ENCODE measurements around the gene SIX3.
A peak's percentile ranks its signal among the peaks of the same experiment; 100 is the strongest.

Gene SIX3

GRCh38 chr2:44967727-44968432 lies 26.4 kb downstream of the SIX3 start:
- TF ChIP-seq CTCF (IDR thresholded peaks at IDR 0.05; ENCODE audit: control extremely low read depth, extremely low read depth, low read depth, missing control alignments): no peak
- ChIA-PET POLR2A (no interaction called here), CTCF (interaction anchor here (1.2 to 7.6 kb wide), 2 partner anchors 12 to 529 kb away, joined by 5 to 53 read pairs; no protein-coding TSS in a partner anchor)
- no peak for DNase-seq (ENCODE audit: extremely low spot score)

DNA sequence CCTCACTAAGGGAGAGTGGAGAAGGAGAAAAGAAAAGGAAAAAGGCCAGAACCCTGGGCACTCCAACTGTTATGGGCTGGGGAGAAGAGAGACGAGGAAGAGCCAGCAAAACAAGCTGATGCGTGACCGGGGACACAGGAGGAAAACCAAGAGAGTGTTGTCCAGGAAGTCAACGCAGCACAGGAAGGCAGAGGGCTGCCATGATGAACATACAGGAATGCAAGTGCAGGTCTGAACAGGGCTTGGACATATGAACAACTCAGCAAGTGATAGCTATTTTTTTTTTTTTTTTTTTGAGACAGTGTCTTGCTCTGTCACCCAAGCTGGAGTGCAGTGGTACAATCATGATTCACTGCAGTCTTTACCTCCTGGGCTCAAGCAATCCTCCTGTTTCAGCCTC lies 28.4 kb downstream of the SIX3 start:
- CTCF ChIA-PET: interaction anchor here (1.8 to 7.6 kb wide), 4 partner anchors 12 to 525 kb away, joined by 5 to 62 read pairs (median 34); no protein-coding TSS in a partner anchor
- DNase-seq (ENCODE audit: extremely low spot score): no peak
- POLR2A ChIA-PET: no interaction called here
- no peak for TF ChIP-seq CTCF (IDR thresholded peaks at IDR 0.05; ENCODE audit: control extremely low read depth, extremely low read depth, low read depth, missing control alignments)

- CTCF ChIA-PET: interaction anchor here (1.4 to 7.6 kb wide), 5 partner anchors 11 to 927 kb away, joined by 3 to 62 read pairs (median 14); no protein-coding TSS in a partner anchor
- TF ChIP-seq CTCF (IDR thresholded peaks at IDR 0.05; ENCODE audit: control extremely low read depth, extremely low read depth, low read depth, missing control alignments): no peak
- DNase-seq (ENCODE audit: extremely low spot score): no peak
- POLR2A ChIA-PET: no interaction called here
These were observed 29.4 kb downstream of the SIX3 start for GRCh38 chr2:44970846-44971450.

DNA sequence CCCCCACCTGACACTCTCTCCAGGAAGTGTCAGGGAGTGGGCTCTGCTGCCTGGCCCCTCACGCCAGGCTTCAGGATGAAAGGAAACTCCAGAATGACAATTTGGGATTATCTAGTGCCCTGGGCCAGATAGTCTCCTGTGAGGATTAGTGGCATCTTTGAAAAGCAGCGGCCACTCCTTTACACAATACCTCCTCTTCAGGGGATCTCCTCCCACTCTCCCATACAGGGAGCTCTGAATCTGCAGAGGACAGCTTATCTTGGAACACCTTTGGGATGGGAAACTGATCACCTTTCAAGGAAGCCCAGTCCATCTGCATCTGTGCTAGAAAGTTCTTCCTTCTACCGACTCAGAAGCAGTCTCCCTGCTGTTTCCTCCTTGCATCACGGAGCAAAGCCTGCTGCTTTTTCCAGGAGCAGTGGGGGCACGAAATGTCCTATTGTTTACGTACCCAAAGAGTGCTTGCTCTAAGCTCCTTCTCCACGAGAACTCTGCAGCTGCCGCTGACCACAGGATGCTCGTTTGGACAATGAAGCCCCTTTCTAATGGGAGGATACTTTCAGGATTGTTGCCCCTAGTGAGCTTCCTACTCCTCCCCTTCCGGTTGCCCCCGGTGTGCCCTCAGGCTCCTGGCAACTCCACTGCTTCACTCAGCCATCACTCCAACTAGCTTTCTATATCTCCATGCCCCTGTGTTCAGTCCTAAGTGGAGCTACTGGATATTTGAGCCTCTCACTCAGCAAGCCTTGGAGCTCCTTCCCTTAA lies 31.5 kb downstream of the SIX3 start:
- TF ChIP-seq CTCF (IDR thresholded peaks at IDR 0.05; ENCODE audit: control extremely low read depth, extremely low read depth, low read depth, missing control alignments): no peak
- no peak for DNase-seq (ENCODE audit: extremely low spot score)
- ChIA-PET POLR2A (no interaction called here), CTCF (interaction anchor here (0.7 to 7.6 kb wide), 13 partner anchors 9 to 612 kb away, joined by 3 to 62 read pairs (median 3); no protein-coding TSS in a partner anchor)

GRCh38 chr2:44974064-44974715 lies 32.7 kb downstream of the SIX3 start:
- DNase-seq (ENCODE audit: extremely low spot score): no peak
- peak; percentile 27 for TF ChIP-seq CTCF (IDR thresholded peaks at IDR 0.05; ENCODE audit: control extremely low read depth, extremely low read depth, low read depth, missing control alignments)
- CTCF ChIA-PET: interaction anchor here (0.6 to 7.6 kb wide), 15 partner anchors 8 to 886 kb away, joined by 3 to 62 read pairs (median 3); no protein-coding TSS in a partner anchor
- POLR2A ChIA-PET: no interaction called here

All from GM10248 (cell line).